ENCODE measurements around the gene COPB1. TPM values are rescaled to one million over a fixed set of nuclear protein-coding genes. Genes with fewer than 3 reads are reported as not detected.

COPB1 gene
- total RNA-seq, 2 experiments from 2014 or later = 99.3 to 109 TPM

DNA sequence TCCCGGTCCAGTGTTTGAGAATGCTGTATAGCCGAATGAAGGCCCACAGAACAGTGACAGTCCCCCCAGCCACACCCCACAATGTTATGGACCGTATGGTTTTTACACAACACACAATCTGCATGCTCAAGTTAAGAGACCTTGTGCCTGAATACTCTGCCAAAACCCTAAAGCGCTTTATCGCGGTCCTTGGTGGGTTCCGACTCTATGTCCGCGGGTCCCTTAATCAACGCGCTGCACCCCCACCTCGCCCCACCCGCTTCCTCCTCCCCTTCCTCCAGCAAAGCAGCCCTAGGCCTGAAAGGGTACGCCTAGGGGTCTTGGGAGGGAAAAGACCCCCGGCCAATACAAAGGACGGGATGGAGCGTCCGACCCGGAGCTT is 442 bp downstream of the COPB1 start:
- DNase-seq = peak; percentile 41
- Mint-ChIP-seq H3K4me3 (peak overlapping the region; percentile 90), H3K9me3 (no peaks in the 10 kb centered on the region), H3K27ac (peak overlapping the region; percentile 95), H3K4me1 (peaks cover 47% of the 10 kb centered on the region), H3K27me3 (no peaks in the 10 kb centered on the region), H3K36me3 (ENCODE audit: low read depth) (peaks cover 42% of the 10 kb centered on the region)
- ChIA-PET CTCF (no interaction called here), POLR2A (no interaction called here)

DNA sequence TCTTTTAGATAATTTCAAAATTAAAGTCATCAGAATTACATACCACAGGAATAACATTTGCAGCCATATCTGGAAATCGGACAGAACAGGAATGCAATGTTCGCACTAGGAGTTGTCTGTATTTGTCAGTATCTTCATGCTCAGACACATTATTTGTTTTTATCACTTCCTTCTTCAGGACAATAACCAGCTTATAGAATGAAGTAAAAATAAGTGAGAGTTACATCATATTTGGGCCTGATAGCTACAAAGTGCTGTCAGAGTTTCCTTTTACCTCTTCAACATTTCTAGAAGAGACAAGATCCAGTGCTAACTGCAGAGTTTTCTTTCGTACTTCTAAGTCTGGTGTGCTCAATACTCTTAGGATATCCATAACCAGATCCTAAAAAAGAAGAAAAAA is 18.9 kb downstream of the COPB1 start:
- H3K4me1 Mint-ChIP-seq = peaks cover 9% of the 10 kb centered on the region
- no peak overlapping the region for H3K4me3 Mint-ChIP-seq
- ChIA-PET POLR2A (interaction anchor here (0.6 kb wide), 1 partner anchor 426 kb away, joined by 4 read pairs; no protein-coding TSS in a partner anchor), CTCF (interaction anchor here (0.7 to 1.3 kb wide), 4 partner anchors 10 to 23 kb away, joined by 3 to 4 read pairs (median 3); no protein-coding TSS in a partner anchor)
- no peaks in the 10 kb centered on the region for H3K9me3 Mint-ChIP-seq
- no peak for DNase-seq
- no peak overlapping the region for H3K27ac Mint-ChIP-seq
- peaks cover 48% of the 10 kb centered on the region for H3K36me3 Mint-ChIP-seq (ENCODE audit: low read depth)
- no peaks in the 10 kb centered on the region for H3K27me3 Mint-ChIP-seq

DNA sequence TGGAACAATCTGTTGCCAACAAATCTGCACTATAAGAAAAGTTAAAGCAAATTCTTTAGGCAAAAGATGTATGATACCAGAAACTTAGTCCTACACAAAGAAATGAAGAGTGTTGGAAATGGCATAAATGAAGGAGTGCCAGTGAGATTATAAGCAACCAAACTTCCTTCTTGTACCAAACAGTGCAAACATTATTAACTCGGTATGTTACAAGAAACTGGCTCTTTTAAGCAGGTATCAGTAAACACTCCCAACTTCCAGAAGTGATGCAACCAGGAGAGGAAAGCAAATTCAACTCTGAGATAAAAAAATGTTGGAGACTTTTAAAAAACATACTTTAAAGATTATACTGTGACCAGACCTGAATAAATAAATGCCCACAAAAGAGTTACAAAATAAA is 28.5 kb downstream of the COPB1 start:
- no peak overlapping the region for H3K4me3 Mint-ChIP-seq
- H3K27ac Mint-ChIP-seq = peak overlapping the region; percentile 13
- peaks cover 83% of the 10 kb centered on the region for H3K36me3 Mint-ChIP-seq (ENCODE audit: low read depth)
- POLR2A ChIA-PET = no interaction called here
- H3K27me3 Mint-ChIP-seq = no peaks in the 10 kb centered on the region
- H3K4me1 Mint-ChIP-seq = peaks cover 51% of the 10 kb centered on the region
- peaks cover 1% of the 10 kb centered on the region for H3K9me3 Mint-ChIP-seq
- CTCF ChIA-PET = interaction anchor here (0.6 to 2.5 kb wide), 3 partner anchors 10 to 49 kb away, joined by 3 to 6 read pairs (median 4); partner anchors contain the start of gene PSMA1
- no peak for DNase-seq

GRCh38 chr11:14463623-14464022 is 36.0 kb downstream of the COPB1 start:
- POLR2A ChIA-PET = no interaction called here
- no peak overlapping the region for H3K4me3 Mint-ChIP-seq
- CTCF ChIA-PET = interaction anchor here (0.7 kb wide), 1 partner anchor 191 kb away, joined by 3 read pairs; no protein-coding TSS in a partner anchor

GRCh38 chr11:14460147-14460546 is 39.5 kb downstream of the COPB1 start:
- H3K27ac Mint-ChIP-seq = no peak overlapping the region
- no peaks in the 10 kb centered on the region for H3K4me1 Mint-ChIP-seq
- no peaks in the 10 kb centered on the region for H3K27me3 Mint-ChIP-seq
- H3K4me3 Mint-ChIP-seq = no peak overlapping the region
- H3K36me3 Mint-ChIP-seq (ENCODE audit: low read depth) = peaks cover 34% of the 10 kb centered on the region
- ChIA-PET CTCF (interaction anchor here (1.0 to 1.7 kb wide), 4 partner anchors 12 to 160 kb away, joined by 3 to 5 read pairs (median 3); no protein-coding TSS in a partner anchor), POLR2A (no interaction called here)
- DNase-seq = no peak
- H3K9me3 Mint-ChIP-seq = no peaks in the 10 kb centered on the region

More at GRCh38 chr11:14463623-14464022, 36.0 kb downstream of the COPB1 start:
- no peaks in the 10 kb centered on the region for H3K9me3 Mint-ChIP-seq
- H3K27ac Mint-ChIP-seq = no peak overlapping the region
- H3K27me3 Mint-ChIP-seq = no peaks in the 10 kb centered on the region
- peaks cover 37% of the 10 kb centered on the region for H3K36me3 Mint-ChIP-seq (ENCODE audit: low read depth)
- no peak for DNase-seq
- peaks cover 16% of the 10 kb centered on the region for H3K4me1 Mint-ChIP-seq

- Mint-ChIP-seq H3K27me3 (no peaks in the 10 kb centered on the region), H3K36me3 (ENCODE audit: low read depth) (peaks cover 37% of the 10 kb centered on the region), H3K9me3 (no peaks in the 10 kb centered on the region), H3K27ac (no peak overlapping the region), H3K4me1 (peaks cover 2% of the 10 kb centered on the region), H3K4me3 (no peak overlapping the region)
- POLR2A ChIA-PET = no interaction called here
- CTCF ChIA-PET = interaction anchor here (1.2 kb wide), 1 partner anchor 450 kb away, joined by 3 read pairs; no protein-coding TSS in a partner anchor
- DNase-seq = no peak
These were observed 41.2 kb downstream of the COPB1 start for GRCh38 chr11:14458377-14458776.

DNA sequence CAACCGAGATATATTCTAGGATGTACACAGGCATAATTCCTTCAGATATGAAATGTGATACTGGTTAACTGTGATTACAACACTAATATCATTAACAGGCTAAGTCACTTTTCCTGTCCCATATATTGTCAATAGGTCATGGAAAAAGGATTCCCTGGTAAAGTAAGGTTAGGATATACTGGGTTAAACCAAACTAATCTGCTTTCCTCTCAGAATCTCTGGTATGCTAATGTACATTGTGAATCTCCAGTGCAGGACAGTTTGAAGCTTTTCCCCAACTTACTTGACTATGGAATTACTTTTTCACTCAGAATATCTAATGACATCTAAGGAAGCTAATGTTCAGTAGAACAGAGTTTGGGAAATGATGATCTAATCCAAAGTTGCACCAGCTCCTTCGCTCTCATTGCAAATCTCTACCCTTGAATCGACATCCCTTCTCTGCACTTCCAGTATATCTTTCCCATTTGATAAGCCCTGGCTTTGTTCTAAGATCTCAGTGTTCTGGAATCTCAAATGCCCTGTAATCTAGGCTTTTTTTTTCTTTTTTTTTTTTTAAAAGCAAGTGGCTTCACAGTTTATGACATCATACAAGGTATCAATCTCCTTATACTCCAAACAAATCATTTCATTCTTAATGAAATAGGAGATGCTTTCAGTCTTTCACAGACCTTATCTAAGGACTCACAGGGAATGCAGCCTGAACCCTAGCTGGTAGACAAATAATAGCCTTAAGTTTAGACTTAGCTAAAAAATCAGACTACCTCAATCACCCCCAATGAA is 43.8 kb downstream of the COPB1 start:
- H3K36me3 Mint-ChIP-seq (ENCODE audit: low read depth) = peaks cover 42% of the 10 kb centered on the region
- peaks cover 4% of the 10 kb centered on the region for H3K4me1 Mint-ChIP-seq
- DNase-seq = no peak
- no peak overlapping the region for H3K27ac Mint-ChIP-seq
- H3K9me3 Mint-ChIP-seq = no peaks in the 10 kb centered on the region
- no peak overlapping the region for H3K4me3 Mint-ChIP-seq
- no peaks in the 10 kb centered on the region for H3K27me3 Mint-ChIP-seq
- ChIA-PET POLR2A (no interaction called here), CTCF (interaction anchor here (0.6 to 2.4 kb wide), 17 partner anchors 9 to 453 kb away, joined by 3 to 22 read pairs (median 3); no protein-coding TSS in a partner anchor)

DNA sequence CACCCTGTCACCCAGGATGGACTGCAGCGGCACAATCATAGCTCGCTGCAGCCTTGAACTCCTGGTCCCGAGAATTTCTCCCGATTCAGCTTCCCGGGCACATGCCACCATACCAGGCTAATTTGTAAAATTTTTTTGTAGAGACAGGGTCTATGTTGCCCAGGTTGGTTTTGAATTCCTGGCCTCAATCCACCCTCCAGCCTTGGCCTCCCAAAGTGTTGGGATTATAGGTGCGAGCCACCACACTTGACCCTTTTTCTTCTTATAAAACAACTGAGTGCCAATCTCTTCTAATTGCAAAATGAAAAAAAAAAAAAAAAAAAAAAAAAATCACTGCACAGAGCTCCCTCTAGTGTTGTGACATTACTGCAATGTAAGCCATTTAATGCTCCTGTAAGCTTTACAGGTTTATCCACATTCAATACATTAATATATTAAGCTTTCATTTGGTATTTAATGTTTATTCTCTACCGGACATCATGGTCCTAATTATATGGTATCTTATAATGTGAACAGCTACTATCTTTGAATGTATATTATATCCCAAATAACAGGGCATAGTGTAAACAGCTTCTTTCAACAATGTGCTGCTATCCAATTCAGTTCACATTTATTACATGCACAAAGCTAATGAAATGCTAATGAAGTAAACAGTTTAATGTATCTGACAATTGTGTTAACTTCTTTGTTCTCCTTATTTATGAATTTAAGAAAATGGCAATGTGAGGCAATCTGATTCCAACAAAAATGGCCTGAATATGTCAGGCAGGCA is 44.6 kb downstream of the COPB1 start:
- H3K27ac Mint-ChIP-seq = no peak overlapping the region
- DNase-seq = no peak
- ChIA-PET CTCF (interaction anchor here (0.6 to 2.4 kb wide), 19 partner anchors 10 to 453 kb away, joined by 3 to 22 read pairs (median 3); no protein-coding TSS in a partner anchor), POLR2A (no interaction called here)
- peaks cover 4% of the 10 kb centered on the region for H3K4me1 Mint-ChIP-seq
- no peak overlapping the region for H3K4me3 Mint-ChIP-seq
- no peaks in the 10 kb centered on the region for H3K9me3 Mint-ChIP-seq
- H3K27me3 Mint-ChIP-seq = no peaks in the 10 kb centered on the region
- peaks cover 37% of the 10 kb centered on the region for H3K36me3 Mint-ChIP-seq (ENCODE audit: low read depth)

GRCh38 chr11:14451825-14452224 is 47.8 kb downstream of the COPB1 start:
- H3K36me3 Mint-ChIP-seq (ENCODE audit: low read depth) = peaks cover 28% of the 10 kb centered on the region
- H3K9me3 Mint-ChIP-seq = no peaks in the 10 kb centered on the region
- DNase-seq = no peak
- ChIA-PET POLR2A (no interaction called here), CTCF (no interaction called here)
- H3K4me1 Mint-ChIP-seq = peaks cover 19% of the 10 kb centered on the region
- H3K4me3 Mint-ChIP-seq = no peak overlapping the region
- H3K27me3 Mint-ChIP-seq = no peaks in the 10 kb centered on the region
- H3K27ac Mint-ChIP-seq = no peak overlapping the region

DNA sequence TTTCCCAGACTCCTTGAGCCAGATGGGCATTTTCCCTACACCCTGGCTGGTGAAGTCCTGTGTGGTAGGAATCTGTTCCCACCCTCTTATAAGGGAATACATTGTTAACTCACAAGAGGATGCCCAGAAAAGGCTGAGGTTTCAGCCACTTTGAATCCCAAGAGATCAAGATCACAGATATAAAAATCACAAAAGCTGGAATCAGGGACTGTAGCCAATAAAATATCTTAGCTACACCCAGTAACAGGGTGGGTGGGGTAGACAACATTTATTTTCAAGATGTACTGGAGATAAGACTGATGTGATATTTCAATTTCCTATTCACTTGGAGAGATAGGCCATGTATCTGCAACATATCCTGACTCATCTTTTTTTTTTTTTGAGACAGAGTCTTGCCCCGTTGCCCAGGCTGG is 50.3 kb downstream of the COPB1 start:
- CTCF ChIA-PET = no interaction called here
- no peak overlapping the region for H3K4me3 Mint-ChIP-seq
- peaks cover 26% of the 10 kb centered on the region for H3K4me1 Mint-ChIP-seq
- POLR2A ChIA-PET = no interaction called here
- H3K27ac Mint-ChIP-seq = no peak overlapping the region
- no peaks in the 10 kb centered on the region for H3K9me3 Mint-ChIP-seq
- H3K36me3 Mint-ChIP-seq (ENCODE audit: low read depth) = peaks cover 17% of the 10 kb centered on the region
- H3K27me3 Mint-ChIP-seq = no peaks in the 10 kb centered on the region
- DNase-seq = no peak

- H3K4me1 Mint-ChIP-seq = peaks cover 26% of the 10 kb centered on the region
- H3K27me3 Mint-ChIP-seq = no peaks in the 10 kb centered on the region
- ChIA-PET CTCF (no interaction called here), POLR2A (no interaction called here)
- H3K36me3 Mint-ChIP-seq (ENCODE audit: low read depth) = peaks cover 17% of the 10 kb centered on the region
- H3K27ac Mint-ChIP-seq = no peak overlapping the region
- no peak for DNase-seq
- no peak overlapping the region for H3K4me3 Mint-ChIP-seq
- H3K9me3 Mint-ChIP-seq = no peaks in the 10 kb centered on the region
These were observed 51.4 kb downstream of the COPB1 start for GRCh38 chr11:14448240-14448639.

DNA sequence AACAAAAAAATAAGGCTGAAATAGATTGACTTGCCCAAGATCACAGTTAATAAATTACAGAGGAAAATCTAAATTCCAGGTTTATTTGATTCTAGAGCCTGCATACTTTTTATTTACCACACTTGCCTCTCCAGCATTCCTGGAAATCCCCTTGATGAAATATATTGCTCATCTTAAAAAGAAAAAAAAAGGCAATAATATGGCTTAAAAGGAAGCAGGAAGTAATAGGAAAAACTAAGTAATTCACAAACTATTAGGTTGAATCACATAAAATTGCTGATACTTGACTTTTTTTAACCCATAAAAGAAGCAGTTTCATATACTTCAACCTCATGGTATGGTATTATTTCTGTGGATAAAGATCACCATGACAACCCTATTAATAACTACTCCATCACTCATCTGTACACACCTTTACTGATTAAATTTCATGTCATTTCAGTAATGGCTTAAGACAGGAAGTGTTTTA is 52.9 kb downstream of the COPB1 start:
- Mint-ChIP-seq H3K27me3 (no peaks in the 10 kb centered on the region), H3K36me3 (ENCODE audit: low read depth) (peaks cover 14% of the 10 kb centered on the region), H3K4me3 (no peak overlapping the region), H3K4me1 (peaks cover 24% of the 10 kb centered on the region), H3K27ac (no peak overlapping the region), H3K9me3 (no peaks in the 10 kb centered on the region)
- DNase-seq = no peak
- ChIA-PET POLR2A (no interaction called here), CTCF (interaction anchor here (0.6 kb wide), 2 partner anchors 146 to 670 kb away, joined by 3 to 4 read pairs; no protein-coding TSS in a partner anchor)

Data from activated CD4-positive, alpha-beta T cell treated with anti-CD3 and anti-CD28 coated beads, Interleukin-2, amount 10 ng/mL, durations not matched to agents 7 days and 5 days (primary cell).